K562 (cell line): ENCODE data around the gene CST6. TPM values are rescaled to one million over a fixed set of nuclear protein-coding genes. Genes with fewer than 3 reads are reported as not detected.

ENCODE experiments used
- ATAC-seq: fragments of 200-7000 bp; cut with Tn5 transposase; 3 replicates; pipeline ENCODE4 v1.9.1; 2020; ENCODE audit warnings: moderate library complexity
- BruUV-seq: library from RNA; stranded (reverse); fragments of 400-500 nt; replicated peaks from 2 replicates; lab custom pipeline; 2021; lab: Mats Ljungman, UMichigan
- CTCF ChIA-PET: fragments of 300-600 bp; formaldehyde crosslinking; extraction: SDS; loops from one replicate; lab custom pipeline; 2021; ENCODE audit warnings: low intra/inter-chr PET ratio; lab: Yijun Ruan, JAX
- POLR2A ChIA-PET: fragments of 300-600, 350-650 bp; sonication (Branson Sonifier 250); formaldehyde crosslinking; extraction: SDS; loops from one replicate; lab custom pipeline; 2021; ENCODE audit warnings: antibody characterized with exemption, inconsistent platforms; lab: Yijun Ruan, JAX
- DNase-seq, 4 experiments: peaks; one replicate each; pipeline versions ENCODE4 v3.0.0 to v3.0.0-alpha.2; 2011 to 2018; ENCODE audit warnings: low spot score in 3 of 4, mixed read lengths in 3 of 4; ENCODE audit errors: extremely low read depth in 1 of 4
- FAIRE-seq: peaks from 2 replicates; lab custom pipeline; 2011; peaks lifted over from hg19 to GRCh38; lab: Jason Lieb, UNC
- H2AFZ ChIP-seq: 2 replicates; pipeline ENCODE4 v1.6.0; 2011; ENCODE audit warnings: low read depth, low read length, control low read depth, inconsistent platforms
- H3K27ac ChIP-seq: fragments of 200-600 bp; 3 replicates; pipeline ENCODE4 v1.8.0; 2011; ENCODE audit warnings: low read depth, mild to moderate bottlenecking, control low read depth, inconsistent platforms, low read length, moderate library complexity, mixed read lengths; ENCODE audit errors: extremely low read depth
- H3K27me3 ChIP-seq, 2 experiments: fragments of 300-600 bp in 1 of 2; 2 replicates in 1 of 2; 3 replicates in 1 of 2; pipeline versions ENCODE4 v1.6.0 to v1.8.0; 2011; ENCODE audit warnings: inconsistent platforms in 2 of 2, low read length in 2 of 2, mild to moderate bottlenecking in 1 of 2, mixed read lengths in 1 of 2, moderate library complexity in 1 of 2; ENCODE audit not compliant: control insufficient read depth in 2 of 2, insufficient read depth in 2 of 2
- H3K36me3 ChIP-seq: fragments of 300-600 bp; 3 replicates; pipeline ENCODE4 v1.8.0; 2011; ENCODE audit warnings: mild to moderate bottlenecking, low read length, inconsistent platforms; ENCODE audit not compliant: control insufficient read depth, insufficient read depth
- H3K4me1 ChIP-seq, 2 experiments: fragments of 200-600 bp in 1 of 2; replicated peaks in 1 of 2; 2 replicates in 1 of 2; 3 replicates in 1 of 2; pipeline versions ENCODE4 v1.5.1 to v1.8.0; 2011; ENCODE audit warnings: inconsistent platforms in 2 of 2, low read length in 2 of 2, mild to moderate bottlenecking in 1 of 2, mixed read lengths in 1 of 2, moderate library complexity in 1 of 2; ENCODE audit not compliant: control insufficient read depth in 2 of 2, insufficient read depth in 2 of 2
- H3K4me2 ChIP-seq: 2 replicates; pipeline ENCODE4 v1.6.1; 2011; ENCODE audit warnings: low read length, control low read depth, inconsistent platforms, mixed read lengths; ENCODE audit not compliant: insufficient read depth
- H3K4me3 ChIP-seq: fragments of 200-600 bp; sonication (generic), shearing (Covaris generic); 2 replicates; pipeline ENCODE4 v1.5.1; 2016; ENCODE audit warnings: control low read depth, inconsistent platforms
- H3K79me2 ChIP-seq: fragments of 200-600 bp; 3 replicates; pipeline ENCODE4 v1.8.0; 2011; ENCODE audit warnings: low read length, inconsistent platforms; ENCODE audit not compliant: control insufficient read depth, insufficient read depth
- H3K9ac ChIP-seq, 2 experiments: 2 replicates each; pipeline versions ENCODE4 v1.6.0 to v1.6.1; 2011; ENCODE audit warnings: low read depth in 2 of 2, low read length in 2 of 2, control low read depth in 1 of 2, inconsistent platforms in 1 of 2, mild to moderate bottlenecking in 1 of 2, mixed read lengths in 1 of 2; ENCODE audit not compliant: insufficient read depth in 1 of 2
- H3K9me1 ChIP-seq: one replicate; pipeline ENCODE4 v1.6.0; 2011; ENCODE audit warnings: inconsistent platforms, mild to moderate bottlenecking, low read length, moderate library complexity; ENCODE audit not compliant: control insufficient read depth, insufficient read depth
- H3K9me3 ChIP-seq: replicated peaks from 2 replicates; pipeline ENCODE4 v1.5.1; 2011; ENCODE audit warnings: low read depth, low read length, inconsistent platforms; ENCODE audit not compliant: control insufficient read depth, insufficient read depth
- H4K20me1 ChIP-seq: replicated peaks from 2 replicates; pipeline ENCODE4 v1.6.1; 2011; ENCODE audit warnings: low read length, inconsistent platforms, mixed read lengths; ENCODE audit not compliant: control insufficient read depth, insufficient read depth
- CHAMP1 ChIP-seq: fragments of 450-650 bp; IDR thresholded peaks from 2 replicates; pipeline ENCODE4 v1.6.1; 2016; ENCODE audit warnings: mild to moderate bottlenecking
- NFATC3 ChIP-seq: fragments of 450-650 bp; IDR thresholded peaks from 2 replicates; pipeline ENCODE4 v1.6.1; 2017; ENCODE audit warnings: mild to moderate bottlenecking
- STAT5B ChIP-seq: fragments of 250-450 bp; sonication (Bioruptor Pico); IDR thresholded peaks from 2 replicates; pipeline ENCODE4 v1.8.0; 2021; ENCODE audit warnings: mild to moderate bottlenecking, inconsistent platforms
- XRCC5 ChIP-seq: fragments of 200-400 bp; formaldehyde crosslinking; IDR thresholded peaks from 2 replicates; pipeline ENCODE4 v1.6.1; 2017; ENCODE audit warnings: low read depth, mild to moderate bottlenecking, low read length
- WGBS: fragments of 100-300 bp; shearing (Covaris generic); methylation state at CpG from one replicate; pipeline ENCODE4 v1.1.6; 2016; ENCODE audit warnings: low coverage, mixed read lengths; ENCODE audit not compliant: insufficient coverage; ENCODE audit errors: missing lambda C conversion rate; 5-methylcytosine and 5-hydroxymethylcytosine counted together
- in situ Hi-C: fragments of 300-500 bp; cut with MboI; formaldehyde crosslinking; loops from 4 replicates; pipeline ENCODE4 v1.15.0; 2018; ENCODE audit warnings: inconsistent platforms, mixed read lengths
- intact Hi-C: fragments of 100-400 bp; cut with micrococcal nuclease; formaldehyde crosslinking; loops from 2 replicates; pipeline ENCODE4 v1.14.2; 2022
- polyA plus RNA-seq, 8 experiments: library from polyadenylated mRNA; depleted of rRNA in 4 of 8; stranded (reverse) in 5 of 8; unstranded in 3 of 8; fragments of >200 nt; fragmentation: Nextera tagmentation in 2 of 8; fragmentation: Illumina TruSeq in 1 of 8; extraction: Ambion mirVana in 2 of 8; extraction: Trizol in 1 of 8; gene quantifications; 2 replicates each; pipeline versions ENCODE4 v1.2.1 to v1.2.3, GENCODE V29; 2011 to 2014; ENCODE audit warnings: inconsistent platforms in 1 of 8, missing spikeins in 1 of 8
- total RNA-seq, 7 experiments: library from RNA; depleted of rRNA in 6 of 7; stranded (reverse); fragments of >200 nt in 6 of 7; fragmentation: Illumina TruSeq in 2 of 7; extraction: Trizol in 2 of 7; gene quantifications; 2 replicates each; pipeline versions ENCODE4 v1.2.1 to v1.2.3, GENCODE V29; 2011 to 2021; ENCODE audit warnings: low replicate concordance in 1 of 7

Gene CST6
- total and polyA plus RNA-seq, 9 of the 15 experiments (the other 6 are each of a cell fraction or from before 2014, with no cell fraction given) = not detected

- 0 out of 2 replicates have a peak, but pooled peaks have one; percentile 59 for TF ChIP-seq XRCC5
Measured at GRCh38 chr11:66045177-66045639, 33.4 kb downstream of the CST6 start (continued).

DNA sequence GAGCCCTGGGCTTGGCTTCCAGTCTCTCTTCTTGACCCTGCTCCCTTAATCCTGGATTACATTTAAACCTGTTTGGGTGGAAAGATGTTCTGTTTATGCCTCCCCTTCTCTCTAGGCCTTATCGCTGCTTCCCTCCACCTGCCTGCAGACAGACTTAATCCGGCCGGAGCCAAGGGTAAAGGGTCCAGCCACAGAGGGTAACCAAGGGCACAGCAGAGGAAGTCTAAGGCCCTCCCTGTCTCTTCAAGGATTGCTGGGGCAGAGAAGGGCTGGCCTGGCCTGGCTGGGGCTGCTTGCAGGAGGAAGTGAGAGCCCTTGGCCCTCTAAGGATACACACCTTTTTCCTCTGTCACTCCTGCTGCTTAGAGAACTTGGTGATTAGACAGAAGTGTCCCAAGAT is 35.1 kb downstream of the CST6 start:
- FAIRE-seq (no peak), ATAC-seq (no peak), DNase-seq (no peak)
- H3K4me2 ChIP-seq = no peak overlapping the region
- H3K4me1 ChIP-seq = peaks cover 11 to 23% of the 10 kb centered on the region in 2 experiments
- no peaks in the 10 kb centered on the region for H4K20me1 ChIP-seq
- WGBS = 25% methylated on average over 3 of the region's 3 CpGs
- in situ Hi-C loops = no loop called here
- H3K4me3 ChIP-seq = no peak overlapping the region
- intact Hi-C loops = no loop called here
- no peak overlapping the region for H3K27ac ChIP-seq
- POLR2A ChIA-PET = no interaction called here
- H3K9me1 ChIP-seq = no peaks in the 10 kb centered on the region
- no peak overlapping the region for H2AFZ ChIP-seq
- H3K9ac ChIP-seq = no peak overlapping the region
- peaks cover 4% of the 10 kb centered on the region; the same call in 2 of the 3 replicates for H3K79me2 ChIP-seq
- CTCF ChIA-PET = no interaction called here
- no peaks in the 10 kb centered on the region for H3K9me3 ChIP-seq
- TF ChIP-seq NFATC3 = no peak
- TF ChIP-seq CHAMP1 = no peak
- TF ChIP-seq STAT5B (CRISPR knock-in tag) = no peak
- BruUV-seq = no TSS peak
- no peaks in the 10 kb centered on the region for H3K36me3 ChIP-seq
- no peaks in the 10 kb centered on the region for H3K27me3 ChIP-seq
